Measurements from ENCODE around the gene PPA2. TPM values are rescaled to one million over a fixed set of nuclear protein-coding genes. Genes with fewer than 3 reads are reported as not detected.

Gene PPA2
- total and polyA plus RNA-seq, 2 donors (not counting 1 experiment from before 2014, with no cell fraction given), result 26.9 to 51.5 TPM

- Histone ChIP-seq H3K36me3 (replicated peaks in 1 of 2; ENCODE audit: control extremely low read depth in 1 of 2, control insufficient read depth in 1 of 2, extremely low read depth in 1 of 2, insufficient read depth in 2 of 2, low read length in 1 of 2) (no peaks in the 10 kb centered on the region), H3K27ac (ENCODE audit: low read length in 2 of 2) (no peak overlapping the region), H3K9ac (ENCODE audit: low read length) (no peak overlapping the region), H3K79me2 (ENCODE audit: control insufficient read depth, insufficient read depth, low read length) (no peaks in the 10 kb centered on the region), H3K4me3 (ENCODE audit: control extremely low read depth in 1 of 5, extremely low read depth in 1 of 5, insufficient read depth in 1 of 5, low read depth in 2 of 5, low read length in 4 of 5) (no peak overlapping the region), H2AFZ (ENCODE audit: insufficient read depth, low read depth, low read length, poor library complexity, severe bottlenecking) (no peak overlapping the region), H3K4me2 (replicated peaks; ENCODE audit: low read depth, low read length, poor library complexity, severe bottlenecking) (no peak overlapping the region), H3K9me3 (ENCODE audit: control extremely low read depth in 1 of 3, control insufficient read depth in 2 of 3, insufficient read depth in 1 of 3, low read length in 2 of 3) (no peaks in the 10 kb centered on the region), H4K20me1 (ENCODE audit: control insufficient read depth, insufficient read depth, low read length, poor library complexity, severe bottlenecking) (no peaks in the 10 kb centered on the region), H3K27me3 (replicated peaks in 1 of 4; ENCODE audit: control extremely low read depth in 1 of 4, control insufficient read depth in 3 of 4, insufficient read depth in 4 of 4, low read length in 3 of 4) (no peaks in the 10 kb centered on the region), H3K4me1 (ENCODE audit: control insufficient read depth in 2 of 2, insufficient read depth in 2 of 2, low read length in 2 of 2) (no peaks in the 10 kb centered on the region)
- ATAC-seq (ENCODE audit: low read depth) (no peak), DNase-seq (no peak)
- Mint-ChIP-seq H3K4me3 (no peak overlapping the region), H3K27me3 (no peaks in the 10 kb centered on the region), H3K4me1 (no peaks in the 10 kb centered on the region), H3K9me3 (ENCODE audit: insufficient read depth) (no peaks in the 10 kb centered on the region), H3K27ac (no peak overlapping the region)
- CTCF ChIA-PET, result no interaction called here
- intact Hi-C loops (cut with micrococcal nuclease), result no loop called here
- no peak for TF ChIP-seq EZH2 (IDR thresholded peaks at IDR 0.05; ENCODE audit: borderline replicate concordance, insufficient read depth, low read depth, low read length, poor library complexity, severe bottlenecking)
- POLR2A ChIA-PET, result no interaction called here
Observed at GRCh38 chr4:105344141-105344540, 129.7 kb downstream of the PPA2 start.

DNA sequence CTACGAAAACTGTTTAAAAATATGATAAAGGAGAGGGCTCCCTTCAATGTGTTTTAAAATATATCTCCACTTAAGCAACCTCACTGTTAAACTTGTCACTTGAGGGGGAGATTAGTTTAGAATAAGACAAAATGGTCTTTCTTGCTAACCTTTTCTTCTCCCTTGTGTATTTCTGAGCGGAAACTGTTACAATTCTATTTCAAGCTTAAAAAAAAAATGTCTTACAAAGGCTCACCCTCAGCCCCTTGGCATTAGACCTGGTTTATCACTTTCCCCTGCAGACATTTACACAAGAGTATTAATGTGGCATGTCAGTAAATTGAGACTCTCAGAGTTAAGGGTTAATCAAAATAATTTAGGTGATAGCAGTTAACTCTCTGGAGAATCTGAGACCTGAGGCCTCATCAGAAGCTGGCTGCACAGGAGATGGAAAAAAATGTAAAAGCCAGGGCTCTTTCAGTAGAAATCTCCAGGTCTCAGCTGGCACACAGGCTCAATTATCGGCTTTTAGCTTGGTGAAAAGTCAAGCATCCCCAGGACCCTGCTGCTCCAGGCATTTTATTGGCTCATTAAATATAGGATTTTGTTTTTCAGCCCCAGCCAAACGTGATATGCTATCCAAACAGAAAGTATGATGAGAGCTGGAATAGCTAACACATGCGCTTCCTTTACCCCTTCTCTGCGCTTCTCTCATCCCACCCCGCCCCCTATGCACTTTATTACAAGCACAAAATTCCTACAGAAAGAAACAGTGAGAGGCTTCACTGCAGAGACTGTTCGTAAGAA, 130.5 kb downstream of the PPA2 start:
- Histone ChIP-seq H2AFZ (ENCODE audit: insufficient read depth, low read depth, low read length, poor library complexity, severe bottlenecking) (no peak overlapping the region), H3K36me3 (replicated peaks in 1 of 2; ENCODE audit: control extremely low read depth in 1 of 2, control insufficient read depth in 1 of 2, extremely low read depth in 1 of 2, insufficient read depth in 2 of 2, low read length in 1 of 2) (no peaks in the 10 kb centered on the region), H3K4me3 (ENCODE audit: control extremely low read depth in 1 of 5, extremely low read depth in 1 of 5, insufficient read depth in 1 of 5, low read depth in 2 of 5, low read length in 4 of 5) (no peak overlapping the region), H3K27ac (ENCODE audit: low read length in 2 of 2) (no peak overlapping the region), H3K4me1 (ENCODE audit: control insufficient read depth in 2 of 2, insufficient read depth in 2 of 2, low read length in 2 of 2) (no peaks in the 10 kb centered on the region), H3K9me3 (ENCODE audit: control extremely low read depth in 1 of 3, control insufficient read depth in 2 of 3, insufficient read depth in 1 of 3, low read length in 2 of 3) (no peaks in the 10 kb centered on the region), H3K9ac (ENCODE audit: low read length) (no peak overlapping the region), H3K4me2 (replicated peaks; ENCODE audit: low read depth, low read length, poor library complexity, severe bottlenecking) (no peak overlapping the region), H3K79me2 (ENCODE audit: control insufficient read depth, insufficient read depth, low read length) (no peaks in the 10 kb centered on the region), H4K20me1 (ENCODE audit: control insufficient read depth, insufficient read depth, low read length, poor library complexity, severe bottlenecking) (no peaks in the 10 kb centered on the region), H3K27me3 (replicated peaks in 1 of 4; ENCODE audit: control extremely low read depth in 1 of 4, control insufficient read depth in 3 of 4, insufficient read depth in 4 of 4, low read length in 3 of 4) (no peaks in the 10 kb centered on the region)
- TF ChIP-seq, protein P1, sequence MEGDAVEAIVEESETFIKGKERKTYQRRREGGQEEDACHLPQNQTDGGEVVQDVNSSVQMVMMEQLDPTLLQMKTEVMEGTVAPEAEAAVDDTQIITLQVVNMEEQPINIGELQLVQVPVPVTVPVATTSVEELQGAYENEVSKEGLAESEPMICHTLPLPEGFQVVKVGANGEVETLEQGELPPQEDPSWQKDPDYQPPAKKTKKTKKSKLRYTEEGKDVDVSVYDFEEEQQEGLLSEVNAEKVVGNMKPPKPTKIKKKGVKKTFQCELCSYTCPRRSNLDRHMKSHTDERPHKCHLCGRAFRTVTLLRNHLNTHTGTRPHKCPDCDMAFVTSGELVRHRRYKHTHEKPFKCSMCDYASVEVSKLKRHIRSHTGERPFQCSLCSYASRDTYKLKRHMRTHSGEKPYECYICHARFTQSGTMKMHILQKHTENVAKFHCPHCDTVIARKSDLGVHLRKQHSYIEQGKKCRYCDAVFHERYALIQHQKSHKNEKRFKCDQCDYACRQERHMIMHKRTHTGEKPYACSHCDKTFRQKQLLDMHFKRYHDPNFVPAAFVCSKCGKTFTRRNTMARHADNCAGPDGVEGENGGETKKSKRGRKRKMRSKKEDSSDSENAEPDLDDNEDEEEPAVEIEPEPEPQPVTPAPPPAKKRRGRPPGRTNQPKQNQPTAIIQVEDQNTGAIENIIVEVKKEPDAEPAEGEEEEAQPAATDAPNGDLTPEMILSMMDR (IDR thresholded peaks at IDR 0.05), result no peak
- no peak for TF ChIP-seq EZH2 (IDR thresholded peaks at IDR 0.05; ENCODE audit: borderline replicate concordance, insufficient read depth, low read depth, low read length, poor library complexity, severe bottlenecking)
- intact Hi-C loops (cut with micrococcal nuclease), result no loop called here
- no peaks in the 10 kb centered on the region for H3K9me3 Mint-ChIP-seq (ENCODE audit: insufficient read depth)
- CTCF ChIA-PET, result no interaction called here
- H3K27me3 Mint-ChIP-seq, result no peaks in the 10 kb centered on the region
- POLR2A ChIA-PET, result no interaction called here
- no peak overlapping the region for H3K27ac Mint-ChIP-seq
- no peak for DNase-seq
- no peak overlapping the region for H3K4me3 Mint-ChIP-seq
- H3K4me1 Mint-ChIP-seq, result no peaks in the 10 kb centered on the region
- 85% methylated on average over 3 of the region's 8 CpGs for whole genome bisulfite sequencing (ENCODE audit: insufficient coverage)
- no peak for ATAC-seq (ENCODE audit: low read depth)

Data from B cell (primary cell).